22Rv1 (cell line): ENCODE results near the gene SH3RF1.

ENCODE experiments used
- H3K27ac ChIP-seq: fragments of 450-650 bp; 2 replicates; pipeline ENCODE4 v1.5.1; 2017
- ZFX ChIP-seq: fragments of 450-650 bp; IDR thresholded peaks from 2 replicates; pipeline ENCODE4 v1.6.1; 2017; ENCODE audit warnings: antibody characterized with exemption, borderline replicate concordance
- TF ChIP-seq, protein P1 (sequence below): fragments of 450-650 bp; IDR thresholded peaks from 2 replicates; pipeline ENCODE4 v1.5.1; 2017; ENCODE audit warnings: mild to moderate bottlenecking

Gene SH3RF1

DNA sequence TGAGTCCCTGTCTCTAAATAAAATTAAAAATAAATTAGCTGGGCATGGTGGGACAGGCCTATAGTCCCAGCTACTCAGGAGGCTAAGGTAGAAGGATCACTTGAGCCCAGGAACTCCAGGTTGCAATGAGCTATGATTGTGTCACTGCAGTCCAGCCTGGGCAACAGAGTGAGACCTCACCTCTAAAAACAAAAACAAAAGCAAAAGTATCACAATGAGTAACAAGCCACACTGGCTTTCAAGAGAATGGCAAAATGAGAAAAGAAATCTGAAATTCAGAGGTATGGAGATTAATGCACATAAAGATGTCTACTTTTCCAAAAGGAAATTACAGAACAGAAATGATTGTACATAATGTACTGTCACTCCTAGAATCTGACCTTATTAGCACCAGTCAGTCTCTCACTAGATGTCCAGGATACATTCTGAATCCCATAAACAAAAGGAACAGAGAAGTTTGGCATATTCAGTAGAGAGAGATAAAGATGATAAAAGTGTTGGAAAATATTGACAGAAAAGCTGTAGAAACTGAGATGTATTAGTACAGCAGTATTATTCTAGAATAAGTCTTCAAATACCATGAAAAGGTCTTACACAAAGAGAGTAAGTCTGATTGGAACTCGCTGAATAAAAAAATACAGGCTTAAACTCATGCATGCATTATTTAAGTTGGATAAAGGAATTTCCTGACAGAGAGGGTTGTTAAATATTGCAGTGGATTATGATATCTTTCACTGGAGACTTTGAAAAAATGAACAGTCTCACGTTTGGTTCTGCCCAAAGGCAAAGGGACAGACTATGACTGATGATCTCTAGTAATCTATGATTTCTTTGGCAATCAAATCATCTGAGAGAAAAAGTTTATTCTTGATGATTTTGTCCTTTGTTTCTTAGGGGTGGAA is 102.5 kb downstream of the SH3RF1 start:
- no peak overlapping the region for H3K27ac ChIP-seq
- TF ChIP-seq ZFX = no peak
- TF ChIP-seq, protein P1, sequence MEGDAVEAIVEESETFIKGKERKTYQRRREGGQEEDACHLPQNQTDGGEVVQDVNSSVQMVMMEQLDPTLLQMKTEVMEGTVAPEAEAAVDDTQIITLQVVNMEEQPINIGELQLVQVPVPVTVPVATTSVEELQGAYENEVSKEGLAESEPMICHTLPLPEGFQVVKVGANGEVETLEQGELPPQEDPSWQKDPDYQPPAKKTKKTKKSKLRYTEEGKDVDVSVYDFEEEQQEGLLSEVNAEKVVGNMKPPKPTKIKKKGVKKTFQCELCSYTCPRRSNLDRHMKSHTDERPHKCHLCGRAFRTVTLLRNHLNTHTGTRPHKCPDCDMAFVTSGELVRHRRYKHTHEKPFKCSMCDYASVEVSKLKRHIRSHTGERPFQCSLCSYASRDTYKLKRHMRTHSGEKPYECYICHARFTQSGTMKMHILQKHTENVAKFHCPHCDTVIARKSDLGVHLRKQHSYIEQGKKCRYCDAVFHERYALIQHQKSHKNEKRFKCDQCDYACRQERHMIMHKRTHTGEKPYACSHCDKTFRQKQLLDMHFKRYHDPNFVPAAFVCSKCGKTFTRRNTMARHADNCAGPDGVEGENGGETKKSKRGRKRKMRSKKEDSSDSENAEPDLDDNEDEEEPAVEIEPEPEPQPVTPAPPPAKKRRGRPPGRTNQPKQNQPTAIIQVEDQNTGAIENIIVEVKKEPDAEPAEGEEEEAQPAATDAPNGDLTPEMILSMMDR = no peak

DNA sequence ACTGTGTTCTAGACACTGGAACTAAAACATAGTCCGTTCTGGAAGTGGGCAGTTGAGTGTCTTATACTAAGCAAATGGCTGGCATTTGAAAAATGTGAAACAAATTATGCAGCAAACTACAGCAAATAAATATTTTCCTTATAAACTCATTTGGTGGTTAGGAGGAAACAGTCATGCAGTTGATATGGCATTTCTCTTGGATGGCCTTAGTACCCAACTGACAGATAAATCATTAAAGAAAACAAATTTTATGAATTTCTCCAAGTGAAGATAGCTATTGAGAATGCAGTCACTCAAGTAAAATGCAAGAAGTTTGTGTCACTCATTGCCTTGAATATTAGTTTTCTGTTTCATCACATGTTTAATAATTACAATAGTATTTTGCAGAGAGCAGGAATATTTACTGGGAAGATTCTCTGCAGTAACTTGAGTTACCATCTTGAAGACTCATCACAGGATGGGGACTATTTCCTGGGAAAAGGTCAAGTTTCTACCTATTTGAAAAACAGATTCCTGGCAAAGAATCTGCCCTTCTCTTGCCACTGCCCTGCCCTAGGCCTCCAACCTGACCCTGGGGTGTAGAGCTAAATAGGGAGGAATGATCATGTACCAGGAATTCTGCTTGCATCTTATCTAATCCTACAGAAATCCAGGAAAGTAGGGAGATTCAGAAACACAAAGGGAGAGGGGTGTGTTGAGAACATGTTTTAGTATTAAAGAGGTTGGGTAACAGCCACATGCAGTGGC is 105.9 kb downstream of the SH3RF1 start:
- H3K27ac ChIP-seq = no peak overlapping the region
- no peak for TF ChIP-seq ZFX
- TF ChIP-seq, protein P1 = no peak

DNA sequence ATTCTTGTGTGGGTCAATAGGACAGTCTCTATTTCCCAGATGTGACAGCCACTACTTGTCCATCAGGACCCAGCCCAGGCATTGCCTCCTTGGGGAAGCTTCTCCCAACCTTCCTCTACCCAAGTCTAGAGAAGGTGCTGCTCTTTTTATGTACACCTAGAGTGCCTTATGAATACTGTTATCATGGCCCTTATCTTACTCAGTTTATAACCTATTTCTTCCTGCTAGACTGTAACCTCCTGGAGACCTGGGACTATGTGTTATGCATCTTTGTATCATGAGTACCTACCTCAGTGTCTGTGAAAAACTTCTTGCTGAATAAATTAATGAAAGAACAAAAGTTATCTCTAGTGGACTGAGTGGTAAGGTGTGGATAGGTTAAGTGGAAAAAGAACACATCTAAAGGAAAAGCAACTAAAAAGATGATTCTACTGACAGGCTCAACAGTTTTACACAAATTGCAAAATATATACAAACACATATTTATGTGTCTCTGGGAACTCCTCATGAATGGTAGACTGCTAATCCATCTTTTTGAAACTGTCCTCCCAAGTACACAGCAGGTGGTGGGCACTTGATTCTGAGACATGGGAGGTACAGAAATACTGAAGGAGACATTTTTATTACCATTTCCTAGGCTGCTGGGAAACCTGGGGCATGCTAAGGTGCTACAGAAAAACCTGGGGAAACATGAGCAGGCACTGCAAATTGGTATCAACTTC is 106.6 kb downstream of the SH3RF1 start:
- no peak overlapping the region for H3K27ac ChIP-seq
- TF ChIP-seq ZFX = no peak
- TF ChIP-seq, protein P1 = no peak

DNA sequence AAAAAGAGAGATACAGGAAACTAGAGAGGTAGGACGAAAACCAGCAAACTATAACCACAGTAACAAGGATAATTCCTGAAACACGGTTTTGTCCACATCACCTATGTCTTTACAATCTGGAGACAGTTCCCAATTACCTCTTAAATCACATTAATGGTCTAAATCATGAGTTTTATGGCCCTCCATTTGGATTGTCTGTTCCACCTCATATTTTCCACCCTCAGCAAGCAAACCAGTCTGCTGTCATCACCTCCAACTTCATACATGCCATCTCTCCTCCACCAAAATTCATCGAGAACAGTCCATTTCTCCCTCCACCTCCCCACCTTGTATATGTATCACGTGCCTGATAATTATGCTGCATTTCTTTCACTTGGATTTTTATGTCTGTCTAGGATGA is 107.3 kb downstream of the SH3RF1 start:
- no peak overlapping the region for H3K27ac ChIP-seq
- TF ChIP-seq ZFX = no peak
- TF ChIP-seq, protein P1 = no peak

DNA sequence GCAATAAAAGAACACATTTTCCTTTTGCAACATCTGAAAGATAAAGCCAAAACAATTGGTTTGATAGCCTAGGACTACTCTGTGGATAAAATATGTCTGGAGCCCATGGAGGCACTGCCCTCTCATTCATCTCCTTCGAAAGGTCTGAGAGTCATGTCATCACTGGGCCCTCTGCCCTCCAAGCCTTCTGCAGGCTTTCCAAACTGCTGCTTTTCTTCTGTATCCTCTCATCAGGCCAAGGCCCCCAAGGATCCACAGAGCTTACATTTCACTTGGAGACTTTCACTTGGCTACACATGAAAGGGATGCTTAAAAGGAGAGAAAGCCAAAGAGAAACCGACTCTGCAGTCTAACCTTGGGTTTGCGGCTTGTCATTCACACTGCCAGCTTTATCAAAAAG is 109.9 kb downstream of the SH3RF1 start:
- TF ChIP-seq ZFX = no peak
- TF ChIP-seq, protein P1 = no peak
- H3K27ac ChIP-seq = no peak overlapping the region

DNA sequence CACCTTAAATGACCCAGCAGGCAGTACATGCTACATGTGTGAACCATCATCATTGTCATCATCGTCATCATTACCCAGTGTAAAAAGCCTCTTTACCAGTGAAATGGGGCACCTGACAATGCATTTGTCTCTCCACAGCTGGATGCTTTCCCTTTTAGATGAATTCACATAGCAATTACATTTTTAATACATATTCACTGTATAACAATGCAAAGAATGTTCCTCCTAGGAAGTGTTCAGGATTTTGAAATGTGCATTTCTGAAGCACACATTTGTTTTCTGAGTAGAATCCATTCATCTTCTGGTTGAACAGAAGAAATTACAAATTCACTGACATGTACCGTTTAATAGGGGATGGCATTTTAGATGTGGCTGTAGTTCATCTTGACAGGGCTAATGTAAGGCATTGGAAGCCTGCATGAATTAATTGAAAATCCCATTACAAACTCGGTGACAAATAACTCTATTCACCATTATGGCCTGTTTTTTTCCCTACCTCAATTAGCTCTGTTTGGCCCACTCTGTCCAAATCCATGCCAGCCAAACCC is 111.1 kb downstream of the SH3RF1 start:
- H3K27ac ChIP-seq = no peak overlapping the region

More for the DNA sequence above, 111.1 kb downstream of the SH3RF1 start:
- TF ChIP-seq, protein P1 = no peak
- no peak for TF ChIP-seq ZFX
